ENCODE data around the gene SPSB1. TPM values are rescaled to one million over a fixed set of nuclear protein-coding genes. Genes with fewer than 3 reads are reported as not detected.

SPSB1 gene
- total RNA-seq, result 13.0 TPM

DNA sequence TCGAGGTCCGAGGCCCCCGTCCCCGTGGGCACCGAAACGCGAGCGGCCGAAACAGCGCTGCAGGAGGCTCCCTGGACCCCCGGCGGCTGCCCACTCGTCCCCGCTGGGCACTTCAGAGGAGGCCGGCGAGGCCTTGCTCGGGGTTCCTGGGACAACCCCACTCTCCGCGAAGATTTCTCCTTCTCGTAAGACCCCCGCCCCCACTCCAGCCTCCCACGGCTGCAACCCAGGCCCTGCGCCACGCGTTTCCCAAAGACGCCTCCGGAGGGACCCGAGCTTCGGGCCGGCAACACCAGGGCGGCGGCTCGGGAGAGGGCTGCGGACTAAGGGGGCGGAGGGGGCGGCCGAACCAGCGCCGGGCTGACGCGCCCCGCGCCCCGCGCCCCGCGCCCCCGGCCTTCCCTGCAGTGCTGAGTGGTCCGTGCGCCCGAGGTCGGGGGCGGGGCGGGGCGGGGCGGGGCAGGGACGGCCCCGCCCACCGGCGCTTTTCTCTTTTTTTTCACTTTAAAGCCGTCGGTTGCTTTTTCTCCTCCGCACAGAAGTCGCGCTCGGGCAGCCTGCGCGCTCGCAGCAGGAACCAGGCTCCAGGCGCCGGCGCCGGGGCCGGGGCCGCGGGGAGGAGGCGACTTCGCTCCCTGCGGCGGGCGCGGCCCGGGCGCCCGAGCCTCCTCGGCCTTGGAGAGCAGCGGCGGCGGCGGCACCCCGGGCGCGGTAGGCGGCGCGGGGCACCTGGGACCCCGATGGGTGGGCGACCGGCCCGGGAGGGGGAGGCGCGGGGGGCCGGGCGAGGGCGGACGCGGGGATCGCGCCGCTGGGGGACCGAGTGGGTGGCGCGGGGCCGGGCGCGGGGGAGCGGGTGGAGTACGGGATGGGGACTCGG, at the start of gene SPSB1:
Gene SPSB1, plus strand, starts transcription at position 534 of the 880 bp plus-strand sequence. CDS start 62,998 bp downstream, outside the sequence.

Other genes with a start within 250 kb of the SPSB1 start
- 3.4 TPM for gene SLC2A5, start 223.3 kb upstream of the SPSB1 start, total RNA-seq
- 2.5 TPM for gene GPR157, start 163.8 kb upstream of the SPSB1 start, total RNA-seq
- 34.1 TPM for gene H6PD, start 58.1 kb upstream of the SPSB1 start, total RNA-seq
- 8.9 TPM for gene SLC25A33, start 246.6 kb downstream of the SPSB1 start, total RNA-seq